H1 (cell line): ENCODE results near the gene WIPF3.

Source experiments
- SIX5 ChIP-seq: IDR thresholded peaks from 2 replicates; pipeline ENCODE4 v1.6.1; 2011; ENCODE audit warnings: mild to moderate bottlenecking, low read depth, low read length
- TCF12 ChIP-seq: IDR thresholded peaks from 2 replicates; pipeline ENCODE4 v1.6.1; 2011; ENCODE audit warnings: low read depth, mild to moderate bottlenecking, low read length
- USF2 ChIP-seq: IDR thresholded peaks from 2 replicates; pipeline ENCODE4 v1.6.1; 2011; ENCODE audit warnings: low read length, improper control_type of control experiment
- TF ChIP-seq, protein P1 (sequence below), 3 experiments: IDR thresholded peaks; 1 replicate in 2 of 3; 2 replicates in 1 of 3; pipeline versions ENCODE4 v1.5.1 to v1.6.1; 2011; ENCODE audit warnings: low read length in 3 of 3, mild to moderate bottlenecking in 3 of 3, inconsistent platforms in 2 of 3, low read depth in 1 of 3, moderate library complexity in 1 of 3; ENCODE audit not compliant: insufficient read depth in 1 of 3; ENCODE audit errors: control extremely low read depth in 1 of 3

- TF ChIP-seq, protein P1, sequence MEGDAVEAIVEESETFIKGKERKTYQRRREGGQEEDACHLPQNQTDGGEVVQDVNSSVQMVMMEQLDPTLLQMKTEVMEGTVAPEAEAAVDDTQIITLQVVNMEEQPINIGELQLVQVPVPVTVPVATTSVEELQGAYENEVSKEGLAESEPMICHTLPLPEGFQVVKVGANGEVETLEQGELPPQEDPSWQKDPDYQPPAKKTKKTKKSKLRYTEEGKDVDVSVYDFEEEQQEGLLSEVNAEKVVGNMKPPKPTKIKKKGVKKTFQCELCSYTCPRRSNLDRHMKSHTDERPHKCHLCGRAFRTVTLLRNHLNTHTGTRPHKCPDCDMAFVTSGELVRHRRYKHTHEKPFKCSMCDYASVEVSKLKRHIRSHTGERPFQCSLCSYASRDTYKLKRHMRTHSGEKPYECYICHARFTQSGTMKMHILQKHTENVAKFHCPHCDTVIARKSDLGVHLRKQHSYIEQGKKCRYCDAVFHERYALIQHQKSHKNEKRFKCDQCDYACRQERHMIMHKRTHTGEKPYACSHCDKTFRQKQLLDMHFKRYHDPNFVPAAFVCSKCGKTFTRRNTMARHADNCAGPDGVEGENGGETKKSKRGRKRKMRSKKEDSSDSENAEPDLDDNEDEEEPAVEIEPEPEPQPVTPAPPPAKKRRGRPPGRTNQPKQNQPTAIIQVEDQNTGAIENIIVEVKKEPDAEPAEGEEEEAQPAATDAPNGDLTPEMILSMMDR (IDR thresholded peaks at IDR 0.05; ENCODE audit: control extremely low read depth in 1 of 3, insufficient read depth in 1 of 3, low read depth in 1 of 3, low read length in 3 of 3) = no peak
- TF ChIP-seq SIX5 (no peak), USF2 (no peak), TCF12 (no peak)
Measured at GRCh38 chr7:29926216-29926615, 119.9 kb downstream of the WIPF3 start.
